K562 (cell line): ENCODE measurements around the gene CTNNA3. TPM values are rescaled to one million over a fixed set of nuclear protein-coding genes. Genes with fewer than 3 reads are reported as not detected.

Experiments used
- ATAC-seq: fragments of 200-7000 bp; cut with Tn5 transposase; 3 replicates; pipeline ENCODE4 v1.9.1; 2020; ENCODE audit warnings: moderate library complexity
- BruUV-seq: library from RNA; stranded (reverse); fragments of 400-500 nt; replicated peaks from 2 replicates; lab custom pipeline; 2021; lab: Mats Ljungman, UMichigan
- CTCF ChIA-PET: fragments of 300-600 bp; formaldehyde crosslinking; extraction: SDS; loops from one replicate; lab custom pipeline; 2021; ENCODE audit warnings: low intra/inter-chr PET ratio; lab: Yijun Ruan, JAX
- POLR2A ChIA-PET: fragments of 300-600, 350-650 bp; sonication (Branson Sonifier 250); formaldehyde crosslinking; extraction: SDS; loops from one replicate; lab custom pipeline; 2021; ENCODE audit warnings: antibody characterized with exemption, inconsistent platforms; lab: Yijun Ruan, JAX
- DNase-seq, 4 experiments: peaks; one replicate each; pipeline versions ENCODE4 v3.0.0 to v3.0.0-alpha.2; 2011 to 2018; ENCODE audit warnings: low spot score in 3 of 4, mixed read lengths in 3 of 4; ENCODE audit errors: extremely low read depth in 1 of 4
- FAIRE-seq: peaks from 2 replicates; lab custom pipeline; 2011; peaks lifted over from hg19 to GRCh38; lab: Jason Lieb, UNC
- H2AFZ ChIP-seq: 2 replicates; pipeline ENCODE4 v1.6.0; 2011; ENCODE audit warnings: low read depth, low read length, control low read depth, inconsistent platforms
- H3K27ac ChIP-seq: fragments of 200-600 bp; 3 replicates; pipeline ENCODE4 v1.8.0; 2011; ENCODE audit warnings: low read depth, mild to moderate bottlenecking, control low read depth, inconsistent platforms, low read length, moderate library complexity, mixed read lengths; ENCODE audit errors: extremely low read depth
- H3K27me3 ChIP-seq, 2 experiments: fragments of 300-600 bp in 1 of 2; 2 replicates in 1 of 2; 3 replicates in 1 of 2; pipeline versions ENCODE4 v1.6.0 to v1.8.0; 2011; ENCODE audit warnings: inconsistent platforms in 2 of 2, low read length in 2 of 2, mild to moderate bottlenecking in 1 of 2, mixed read lengths in 1 of 2, moderate library complexity in 1 of 2; ENCODE audit not compliant: control insufficient read depth in 2 of 2, insufficient read depth in 2 of 2
- H3K36me3 ChIP-seq: fragments of 300-600 bp; 3 replicates; pipeline ENCODE4 v1.8.0; 2011; ENCODE audit warnings: mild to moderate bottlenecking, low read length, inconsistent platforms; ENCODE audit not compliant: control insufficient read depth, insufficient read depth
- H3K4me1 ChIP-seq, 2 experiments: fragments of 200-600 bp in 1 of 2; replicated peaks in 1 of 2; 2 replicates in 1 of 2; 3 replicates in 1 of 2; pipeline versions ENCODE4 v1.5.1 to v1.8.0; 2011; ENCODE audit warnings: inconsistent platforms in 2 of 2, low read length in 2 of 2, mild to moderate bottlenecking in 1 of 2, mixed read lengths in 1 of 2, moderate library complexity in 1 of 2; ENCODE audit not compliant: control insufficient read depth in 2 of 2, insufficient read depth in 2 of 2
- H3K4me2 ChIP-seq: 2 replicates; pipeline ENCODE4 v1.6.1; 2011; ENCODE audit warnings: low read length, control low read depth, inconsistent platforms, mixed read lengths; ENCODE audit not compliant: insufficient read depth
- H3K4me3 ChIP-seq: fragments of 200-600 bp; sonication (generic), shearing (Covaris generic); 2 replicates; pipeline ENCODE4 v1.5.1; 2016; ENCODE audit warnings: control low read depth, inconsistent platforms
- H3K79me2 ChIP-seq: fragments of 200-600 bp; 3 replicates; pipeline ENCODE4 v1.8.0; 2011; ENCODE audit warnings: low read length, inconsistent platforms; ENCODE audit not compliant: control insufficient read depth, insufficient read depth
- H3K9ac ChIP-seq, 2 experiments: 2 replicates each; pipeline versions ENCODE4 v1.6.0 to v1.6.1; 2011; ENCODE audit warnings: low read depth in 2 of 2, low read length in 2 of 2, control low read depth in 1 of 2, inconsistent platforms in 1 of 2, mild to moderate bottlenecking in 1 of 2, mixed read lengths in 1 of 2; ENCODE audit not compliant: insufficient read depth in 1 of 2
- H3K9me1 ChIP-seq: one replicate; pipeline ENCODE4 v1.6.0; 2011; ENCODE audit warnings: inconsistent platforms, mild to moderate bottlenecking, low read length, moderate library complexity; ENCODE audit not compliant: control insufficient read depth, insufficient read depth
- H3K9me3 ChIP-seq: replicated peaks from 2 replicates; pipeline ENCODE4 v1.5.1; 2011; ENCODE audit warnings: low read depth, low read length, inconsistent platforms; ENCODE audit not compliant: control insufficient read depth, insufficient read depth
- H4K20me1 ChIP-seq: replicated peaks from 2 replicates; pipeline ENCODE4 v1.6.1; 2011; ENCODE audit warnings: low read length, inconsistent platforms, mixed read lengths; ENCODE audit not compliant: control insufficient read depth, insufficient read depth
- BRF1 ChIP-seq: IDR thresholded peaks from 3 replicates; pipeline ENCODE4 v1.6.1; 2011; ENCODE audit warnings: borderline replicate concordance, mild to moderate bottlenecking; ENCODE audit not compliant: insufficient read length; ENCODE audit errors: extremely low read depth
- DACH1 ChIP-seq: fragments of 450-650 bp; IDR thresholded peaks from 2 replicates; pipeline ENCODE4 v1.6.1; 2018; ENCODE audit not compliant: partially characterized antibody
- E2F3 ChIP-seq: fragments of 250-450 bp; sonication (Bioruptor Pico); IDR thresholded peaks from 2 replicates; pipeline ENCODE4 v1.4.0; 2020; ENCODE audit warnings: mild to moderate bottlenecking
- GATAD2B ChIP-seq: fragments of 450-650 bp; IDR thresholded peaks from 2 replicates; pipeline ENCODE4 v1.6.1; 2017; ENCODE audit warnings: mild to moderate bottlenecking, borderline replicate concordance
- MYNN ChIP-seq, 2 experiments: sonication (generic); formaldehyde crosslinking in 1 of 2; IDR thresholded peaks; 2 replicates each; pipeline versions ENCODE4 v1.5.0 to v1.6.1; 2016 to 2020; ENCODE audit warnings: antibody characterized with exemption in 1 of 2, missing genetic modification reagents in 1 of 2
- NEUROD1 ChIP-seq: fragments of 150-350 bp; IDR thresholded peaks from 2 replicates; pipeline ENCODE4 v1.6.1; 2014; ENCODE audit warnings: borderline replicate concordance, low read length, low read depth; ENCODE audit not compliant: partially characterized antibody
- NFIX ChIP-seq: fragments of 250-450 bp; sonication (Bioruptor Pico); IDR thresholded peaks from 2 replicates; pipeline ENCODE4 v1.4.0; 2020; ENCODE audit warnings: low read depth, mild to moderate bottlenecking, moderate library complexity
- PML ChIP-seq: IDR thresholded peaks from 2 replicates; pipeline ENCODE4 v1.6.1; 2012; ENCODE audit warnings: low read length, inconsistent platforms
- POLR2G ChIP-seq: fragments of 200-400 bp; formaldehyde crosslinking; IDR thresholded peaks from 2 replicates; pipeline ENCODE4 v1.6.1; 2017; ENCODE audit warnings: low read depth, mild to moderate bottlenecking, antibody characterized with exemption, low read length, moderate library complexity
- RBM17 ChIP-seq: fragments of 200-400 bp; formaldehyde crosslinking; IDR thresholded peaks from 2 replicates; pipeline ENCODE4 v1.6.1; 2017; ENCODE audit warnings: low read depth, mild to moderate bottlenecking, low read length, borderline replicate concordance
- SAFB ChIP-seq: fragments of 200-400 bp; formaldehyde crosslinking; IDR thresholded peaks from 2 replicates; pipeline ENCODE4 v1.6.1; 2017; ENCODE audit warnings: low read depth, low read length, borderline replicate concordance
- TCF7 ChIP-seq: sonication (generic); IDR thresholded peaks from 2 replicates; pipeline ENCODE4 v1.6.1; 2016; ENCODE audit warnings: antibody characterized with exemption, borderline replicate concordance
- ZBTB1 ChIP-seq: sonication (generic); formaldehyde crosslinking; IDR thresholded peaks from 2 replicates; pipeline ENCODE4 v1.8.1; 2023; ENCODE audit warnings: missing genetic modification reagents, low read depth, mild to moderate bottlenecking, borderline replicate concordance
- ZNF445 ChIP-seq: fragments of 250-450 bp; sonication (Bioruptor Pico); IDR thresholded peaks from 2 replicates; pipeline ENCODE4 v1.4.0; 2020; ENCODE audit warnings: low read depth, mild to moderate bottlenecking, moderate library complexity
- ZNF644 ChIP-seq: fragments of 200-800 bp; sonication (Bioruptor generic); IDR thresholded peaks from 2 replicates; pipeline ENCODE4 v1.6.1; 2016; ENCODE audit warnings: low read depth, missing genetic modification characterization, missing compliant biosample characterization
- ZNF668 ChIP-seq: fragments of 250-450 bp; sonication (Bioruptor Pico); IDR thresholded peaks from 2 replicates; pipeline ENCODE4 v1.8.0; 2022; ENCODE audit warnings: mild to moderate bottlenecking, inconsistent platforms
- WGBS: fragments of 100-300 bp; shearing (Covaris generic); methylation state at CpG from one replicate; pipeline ENCODE4 v1.1.6; 2016; ENCODE audit warnings: low coverage, mixed read lengths; ENCODE audit not compliant: insufficient coverage; ENCODE audit errors: missing lambda C conversion rate; 5-methylcytosine and 5-hydroxymethylcytosine counted together
- in situ Hi-C: fragments of 300-500 bp; cut with MboI; formaldehyde crosslinking; loops from 4 replicates; pipeline ENCODE4 v1.15.0; 2018; ENCODE audit warnings: inconsistent platforms, mixed read lengths
- intact Hi-C: fragments of 100-400 bp; cut with micrococcal nuclease; formaldehyde crosslinking; loops from 2 replicates; pipeline ENCODE4 v1.14.2; 2022
- polyA plus RNA-seq, 8 experiments: library from polyadenylated mRNA; depleted of rRNA in 4 of 8; stranded (reverse) in 5 of 8; unstranded in 3 of 8; fragments of >200 nt; fragmentation: Nextera tagmentation in 2 of 8; fragmentation: Illumina TruSeq in 1 of 8; extraction: Ambion mirVana in 2 of 8; extraction: Trizol in 1 of 8; gene quantifications; 2 replicates each; pipeline versions ENCODE4 v1.2.1 to v1.2.3, GENCODE V29; 2011 to 2014; ENCODE audit warnings: inconsistent platforms in 1 of 8, missing spikeins in 1 of 8
- total RNA-seq, 7 experiments: library from RNA; depleted of rRNA in 6 of 7; stranded (reverse); fragments of >200 nt in 6 of 7; fragmentation: Illumina TruSeq in 2 of 7; extraction: Trizol in 2 of 7; gene quantifications; 2 replicates each; pipeline versions ENCODE4 v1.2.1 to v1.2.3, GENCODE V29; 2011 to 2021; ENCODE audit warnings: low replicate concordance in 1 of 7
- TF ChIP-seq, protein P1 (sequence below): IDR thresholded peaks from 3 replicates; pipeline ENCODE4 v1.6.1; 2011; ENCODE audit warnings: borderline replicate concordance, mild to moderate bottlenecking; ENCODE audit not compliant: insufficient read length, insufficient read depth
- TF ChIP-seq, protein P2 (sequence below): sonication (generic); formaldehyde crosslinking; IDR thresholded peaks from 2 replicates; pipeline ENCODE4 v1.8.0; 2022; ENCODE audit warnings: missing genetic modification reagents, mild to moderate bottlenecking, borderline replicate concordance

Gene CTNNA3
- total and polyA plus RNA-seq, 9 of the 15 experiments (the other 6 are each of a cell fraction or from before 2014, with no cell fraction given) = 0.04 TPM; not detected in 8

DNA sequence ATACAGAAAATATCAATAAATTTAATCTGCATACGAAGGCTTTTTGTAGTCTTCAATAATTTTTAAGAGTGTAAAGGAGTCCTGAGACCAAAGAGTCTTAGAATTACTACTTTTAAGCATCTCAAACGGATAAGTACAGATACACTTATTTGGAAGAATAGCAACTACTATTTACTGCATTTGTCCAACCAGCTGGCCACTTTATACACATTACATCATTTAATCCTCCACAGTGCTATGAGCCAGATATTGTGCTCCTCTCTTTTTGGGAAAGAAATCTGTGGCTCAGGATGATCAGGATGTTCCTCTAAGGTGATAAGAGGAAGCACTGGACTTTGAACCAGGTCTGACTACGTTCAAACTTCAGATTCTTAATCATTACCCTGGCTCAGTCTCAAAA, 1358.8 kb downstream of the CTNNA3 start:
- H4K20me1 ChIP-seq = no peaks in the 10 kb centered on the region
- H3K4me3 ChIP-seq = no peak overlapping the region
- H3K36me3 ChIP-seq = no peaks in the 10 kb centered on the region
- H3K4me1 ChIP-seq = no peaks in the 10 kb centered on the region
- no peaks in the 10 kb centered on the region for H3K9me1 ChIP-seq
- ATAC-seq (no peak), DNase-seq (no peak), FAIRE-seq (no peak)
- no peaks in the 10 kb centered on the region for H3K79me2 ChIP-seq
- WGBS = 2% methylated on average over 3 of the region's 3 CpGs
- H2AFZ ChIP-seq = no peak overlapping the region
- no TSS peak for BruUV-seq
- H3K27ac ChIP-seq = no peak overlapping the region
- H3K4me2 ChIP-seq = no peak overlapping the region
- POLR2A ChIA-PET = no interaction called here
- in situ Hi-C loops = no loop called here
- CTCF ChIA-PET = no interaction called here
- no peak overlapping the region for H3K9ac ChIP-seq
- intact Hi-C loops = no loop called here
- TF ChIP-seq NFIX (CRISPR knock-in tag) (no peak), POLR2G (no peak), BRF1 (no peak), RBM17 (no peak), NEUROD1 (no peak), ZNF445 (no peak), SAFB (no peak), ZNF668 (CRISPR knock-in tag) (no peak), ZBTB1 (CRISPR knock-in tag) (no peak), ZNF644 (tag) (no peak), E2F3 (CRISPR knock-in tag) (no peak), DACH1 (no peak), TCF7 (no peak), MYNN (IDR thresholded peaks at IDR 0.05) (no peak), MYNN (CRISPR knock-in tag; IDR thresholded peaks at IDR 0.05) (no peak), PML (no peak), GATAD2B (no peak)
- TF ChIP-seq, protein P1, sequence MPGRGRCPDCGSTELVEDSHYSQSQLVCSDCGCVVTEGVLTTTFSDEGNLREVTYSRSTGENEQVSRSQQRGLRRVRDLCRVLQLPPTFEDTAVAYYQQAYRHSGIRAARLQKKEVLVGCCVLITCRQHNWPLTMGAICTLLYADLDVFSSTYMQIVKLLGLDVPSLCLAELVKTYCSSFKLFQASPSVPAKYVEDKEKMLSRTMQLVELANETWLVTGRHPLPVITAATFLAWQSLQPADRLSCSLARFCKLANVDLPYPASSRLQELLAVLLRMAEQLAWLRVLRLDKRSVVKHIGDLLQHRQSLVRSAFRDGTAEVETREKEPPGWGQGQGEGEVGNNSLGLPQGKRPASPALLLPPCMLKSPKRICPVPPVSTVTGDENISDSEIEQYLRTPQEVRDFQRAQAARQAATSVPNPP = no peak
- TF ChIP-seq, protein P2, sequence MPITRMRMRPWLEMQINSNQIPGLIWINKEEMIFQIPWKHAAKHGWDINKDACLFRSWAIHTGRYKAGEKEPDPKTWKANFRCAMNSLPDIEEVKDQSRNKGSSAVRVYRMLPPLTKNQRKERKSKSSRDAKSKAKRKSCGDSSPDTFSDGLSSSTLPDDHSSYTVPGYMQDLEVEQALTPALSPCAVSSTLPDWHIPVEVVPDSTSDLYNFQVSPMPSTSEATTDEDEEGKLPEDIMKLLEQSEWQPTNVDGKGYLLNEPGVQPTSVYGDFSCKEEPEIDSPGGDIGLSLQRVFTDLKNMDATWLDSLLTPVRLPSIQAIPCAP (CRISPR knock-in tag) = no peak
- H3K27me3 ChIP-seq = no peaks in the 10 kb centered on the region
- no peaks in the 10 kb centered on the region for H3K9me3 ChIP-seq
